ENCODE results near the gene ALX4. TPM values are rescaled to one million over a fixed set of nuclear protein-coding genes. Genes with fewer than 3 reads are reported as not detected.
A peak's percentile ranks its signal among the peaks of the same experiment; 100 is the strongest.

The ALX4 gene
- polyA plus RNA-seq, 3 donors = not detected

GRCh38 chr11:44288133-44288526 is 21.8 kb downstream of the ALX4 start:
- H4K20me1 ChIP-seq (ENCODE audit: insufficient read depth, low read length) = no peaks in the 10 kb centered on the region
- no peak overlapping the region for H3K4me2 ChIP-seq (replicated peaks; ENCODE audit: extremely low read depth, low read length, poor library complexity, severe bottlenecking)
- no peak overlapping the region for H3K27ac ChIP-seq (ENCODE audit: low read depth in 1 of 2, low read length in 2 of 2)
- no peak overlapping the region for H2AFZ ChIP-seq (ENCODE audit: insufficient read depth, low read depth, low read length, poor library complexity, severe bottlenecking)
- no peaks in the 10 kb centered on the region for H3K36me3 ChIP-seq (replicated peaks in 1 of 2; ENCODE audit: control insufficient read depth in 1 of 2, insufficient read depth in 2 of 2, low read length in 2 of 2)
- no peaks in the 10 kb centered on the region for H3K27me3 ChIP-seq (ENCODE audit: control insufficient read depth in 2 of 2, insufficient read depth in 2 of 2, low read length in 2 of 2)
- no peak overlapping the region for H3K9ac ChIP-seq (ENCODE audit: insufficient read depth, low read length, poor library complexity, severe bottlenecking)
- H3K4me3 ChIP-seq (replicated peaks in 1 of 3; ENCODE audit: low read depth in 2 of 3, low read length in 3 of 3) = no peak overlapping the region
- Mint-ChIP-seq H3K27me3 (ENCODE audit: low read depth in 3 of 3) (peaks cover 18 to 23% (median 19%) of the 10 kb centered on the region in 3 donors), H3K4me1 (no peaks in the 10 kb centered on the region), H3K9me3 (no peaks in the 10 kb centered on the region), H3K27ac (peak overlapping the region in 1 of 7 donors; percentile 47), H3K36me3 (no peaks in the 10 kb centered on the region), H3K4me3 (no peak overlapping the region)
- no peak for TF ChIP-seq CTCF (IDR thresholded peaks at IDR 0.05)
- WGBS (ENCODE audit: insufficient coverage) = no CpG with 5 or more reads among the region's 3 CpGs
- intact Hi-C loops (cut with micrococcal nuclease) = loop anchor here (5.0 to 10.0 kb wide), 2 partner anchors 624 to 627 kb away; no protein-coding TSS in a partner anchor
- no peaks in the 10 kb centered on the region for H3K4me1 ChIP-seq (ENCODE audit: control insufficient read depth in 1 of 2, insufficient read depth in 2 of 2, low read length in 2 of 2)
- no peaks in the 10 kb centered on the region for H3K9me3 ChIP-seq (replicated peaks in 1 of 2; ENCODE audit: control insufficient read depth in 1 of 2, insufficient read depth in 1 of 2, low read length in 2 of 2)
- no peaks in the 10 kb centered on the region for H3K79me2 ChIP-seq (ENCODE audit: insufficient read depth, low read length)
- no peak for DNase-seq

- H3K9me3 Mint-ChIP-seq = no peaks in the 10 kb centered on the region
- peaks cover 15 to 21% (median 19%) of the 10 kb centered on the region in 3 donors for H3K27me3 Mint-ChIP-seq (ENCODE audit: low read depth in 3 of 3)
- no peak overlapping the region for H2AFZ ChIP-seq (ENCODE audit: insufficient read depth, low read depth, low read length, poor library complexity, severe bottlenecking)
- H3K27me3 ChIP-seq (ENCODE audit: control insufficient read depth in 2 of 2, insufficient read depth in 2 of 2, low read length in 2 of 2) = no peaks in the 10 kb centered on the region
- no peaks in the 10 kb centered on the region for H4K20me1 ChIP-seq (ENCODE audit: insufficient read depth, low read length)
- no peak overlapping the region for H3K4me3 ChIP-seq (replicated peaks in 1 of 3; ENCODE audit: low read depth in 2 of 3, low read length in 3 of 3)
- no peak for TF ChIP-seq CTCF (IDR thresholded peaks at IDR 0.05)
- H3K4me2 ChIP-seq (replicated peaks; ENCODE audit: extremely low read depth, low read length, poor library complexity, severe bottlenecking) = no peak overlapping the region
- H3K79me2 ChIP-seq (ENCODE audit: insufficient read depth, low read length) = no peaks in the 10 kb centered on the region
- intact Hi-C loops (cut with micrococcal nuclease) = loop anchor here (1.0 to 10.0 kb wide), 4 partner anchors 251 to 628 kb away; no protein-coding TSS in a partner anchor
- H3K36me3 Mint-ChIP-seq = no peaks in the 10 kb centered on the region
- H3K36me3 ChIP-seq (replicated peaks in 1 of 2; ENCODE audit: control insufficient read depth in 1 of 2, insufficient read depth in 2 of 2, low read length in 2 of 2) = no peaks in the 10 kb centered on the region
- no peak for DNase-seq
- no peaks in the 10 kb centered on the region for H3K4me1 Mint-ChIP-seq
- WGBS (ENCODE audit: insufficient coverage) = 89% methylated on average over 6 of the region's 11 CpGs
- no peaks in the 10 kb centered on the region for H3K4me1 ChIP-seq (ENCODE audit: control insufficient read depth in 1 of 2, insufficient read depth in 2 of 2, low read length in 2 of 2)
- no peak overlapping the region for H3K9ac ChIP-seq (ENCODE audit: insufficient read depth, low read length, poor library complexity, severe bottlenecking)
- H3K4me3 Mint-ChIP-seq = no peak overlapping the region
- no peaks in the 10 kb centered on the region for H3K9me3 ChIP-seq (replicated peaks in 1 of 2; ENCODE audit: control insufficient read depth in 1 of 2, insufficient read depth in 1 of 2, low read length in 2 of 2)
- no peak overlapping the region for H3K27ac ChIP-seq (ENCODE audit: low read depth in 1 of 2, low read length in 2 of 2)
- H3K27ac Mint-ChIP-seq = no peak overlapping the region
These were observed 23.0 kb downstream of the ALX4 start for GRCh38 chr11:44286911-44287310.

Measured in CD14-positive monocyte (primary cell).